ENCODE data around the gene VRK2.
"Not testable (repeated sequence)": the region's sequence is repeated elsewhere in the genome, so short reads cannot be mapped to it uniquely, and the experiment has no call there.

VRK2 gene

DNA sequence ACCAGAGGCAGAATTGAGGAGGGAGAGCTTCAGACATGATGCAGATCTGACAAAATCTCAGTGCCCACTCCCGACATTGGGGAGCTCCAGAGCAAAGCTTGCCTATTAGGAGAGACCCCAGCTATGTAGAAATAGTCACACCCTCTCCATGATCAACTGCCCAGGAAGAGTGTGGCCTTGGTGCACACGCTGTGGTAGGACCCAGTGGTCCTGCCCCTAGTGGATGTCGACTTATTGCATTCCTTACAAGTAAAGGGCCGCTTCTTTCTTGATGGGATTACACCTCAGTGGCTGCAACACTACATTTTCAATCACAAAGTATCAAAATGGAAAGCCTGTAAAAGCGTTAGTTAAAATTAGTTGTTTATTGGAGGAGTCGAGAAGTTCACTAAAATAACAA, 64.2 kb downstream of the VRK2 start:
- DNase-seq, result no peak

GRCh38 chr2:58113563-58113962, 67.0 kb downstream of the VRK2 start:
- not testable (repeated sequence) for DNase-seq

GRCh38 chr2:58120626-58121229, 74.1 kb downstream of the VRK2 start:
- DNase-seq, result no peak

DNA sequence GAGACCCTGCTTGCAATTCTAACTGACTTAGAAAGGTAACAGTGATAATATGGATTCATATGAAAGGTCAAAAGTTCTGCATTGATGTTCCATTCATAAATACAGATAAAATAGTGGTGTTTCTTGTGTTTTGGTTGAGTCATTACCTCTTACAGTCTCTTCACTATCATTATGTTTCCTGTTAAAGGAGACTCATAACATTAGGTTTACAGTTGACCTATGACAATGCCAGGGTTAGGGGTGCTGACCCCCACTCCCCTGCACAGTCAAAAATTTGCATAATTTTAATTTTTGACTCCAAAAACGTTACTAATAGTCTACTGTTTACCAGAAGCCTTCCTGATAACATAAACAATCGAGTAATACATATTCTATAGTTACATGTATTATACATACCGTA, 75.4 kb downstream of the VRK2 start:
- no peak for DNase-seq

GRCh38 chr2:58122540-58122939, 75.9 kb downstream of the VRK2 start:
- no peak for DNase-seq

DNA sequence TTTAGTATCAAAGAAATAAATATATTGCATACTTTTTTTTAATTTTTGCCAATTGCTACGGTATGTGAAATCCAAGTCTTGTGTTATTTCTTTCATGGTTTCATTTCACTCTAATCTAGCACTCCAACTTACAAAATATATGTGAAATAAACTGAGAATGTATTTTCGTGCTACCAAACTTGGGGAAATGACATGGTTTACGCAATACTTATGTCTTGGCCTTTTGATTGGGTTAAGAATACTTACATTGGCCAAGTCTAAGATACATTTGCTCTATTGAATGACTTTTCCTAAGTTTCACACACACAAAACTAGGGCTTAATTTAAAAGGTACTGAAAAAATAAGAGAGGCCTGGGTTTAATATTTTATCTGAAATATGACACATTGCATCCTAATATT, 80.5 kb downstream of the VRK2 start:
- no peak for DNase-seq

DNA sequence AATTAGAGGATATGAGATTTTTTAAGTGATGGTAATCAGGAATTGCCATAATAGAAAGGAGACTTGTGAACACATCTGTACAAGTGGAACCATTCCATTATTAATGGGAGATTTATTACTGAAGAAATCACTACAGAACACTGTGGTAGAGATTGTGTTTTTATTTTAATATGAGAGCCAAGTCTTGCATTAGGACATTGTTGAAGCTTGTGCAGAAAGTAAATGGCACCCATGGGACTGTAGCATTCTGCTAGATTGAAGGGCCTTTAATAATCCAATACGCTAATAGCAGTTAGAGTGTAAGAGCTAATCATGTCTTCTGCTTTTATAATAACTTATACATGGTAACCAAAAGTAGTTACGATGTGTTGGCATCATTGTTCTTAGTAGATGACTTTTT, 83.6 kb downstream of the VRK2 start:
- DNase-seq, result no peak

DNA sequence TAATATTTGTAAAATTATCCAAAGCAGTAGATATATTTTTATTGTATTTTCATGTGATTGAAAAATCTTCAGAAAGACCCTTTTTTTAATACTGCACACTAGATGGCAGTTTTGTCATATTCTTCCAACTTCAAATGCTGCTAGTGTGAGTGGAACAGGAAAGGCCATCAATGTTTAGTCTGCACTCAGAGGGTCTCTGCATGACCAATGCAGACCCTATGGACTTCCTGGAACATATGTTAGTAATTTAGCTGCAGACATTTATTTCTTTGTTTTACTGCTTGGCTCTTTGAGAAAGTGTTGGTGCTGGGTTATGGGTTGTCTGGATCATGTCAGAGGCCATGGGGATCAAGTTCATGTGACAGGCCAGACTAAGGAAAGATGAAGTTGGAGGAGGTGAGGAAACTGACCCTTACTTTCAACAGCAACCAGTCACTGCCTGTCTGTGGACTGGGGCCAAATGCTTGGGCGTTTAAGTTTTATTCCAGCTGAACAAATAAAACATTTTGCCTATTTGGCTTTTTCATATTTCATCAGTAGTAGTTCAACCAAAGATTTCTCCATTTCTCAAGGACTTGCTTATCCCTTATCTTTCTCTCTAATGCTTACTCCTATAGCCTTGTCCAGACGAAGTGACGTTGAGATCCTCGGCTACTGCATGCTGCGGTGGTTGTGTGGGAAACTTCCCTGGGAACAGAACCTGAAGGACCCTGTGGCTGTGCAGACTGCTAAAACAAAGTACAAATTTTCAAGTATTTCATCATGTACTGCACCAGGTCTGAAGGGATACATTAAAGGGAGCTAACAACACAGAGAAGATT, 84.8 kb downstream of the VRK2 start:
- DNase-seq, result peak; percentile 60

DNA sequence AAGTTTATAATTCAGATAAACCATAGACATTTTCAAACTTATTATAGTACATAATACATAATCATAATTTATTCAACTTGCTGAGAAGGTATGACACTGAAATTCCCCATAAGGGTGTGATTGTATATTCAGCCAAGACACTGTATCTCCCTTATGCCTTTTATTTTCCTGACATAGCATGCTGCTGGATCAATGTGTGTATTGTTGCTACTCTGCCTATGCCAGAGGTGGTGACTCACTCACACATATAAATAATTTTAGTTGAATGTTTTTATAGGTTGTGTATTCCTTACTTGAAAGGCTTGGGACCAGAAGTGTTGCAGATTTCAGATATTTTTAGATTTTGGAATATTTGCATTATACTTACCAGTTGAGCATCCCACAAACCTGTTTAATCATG, 86.8 kb downstream of the VRK2 start:
- no peak for DNase-seq

GRCh38 chr2:58135861-58136260, 89.3 kb downstream of the VRK2 start:
- DNase-seq, result no peak

GRCh38 chr2:58137221-58137620, 90.6 kb downstream of the VRK2 start:
- peak; percentile 75 for DNase-seq

GRCh38 chr2:58137856-58138255, 91.2 kb downstream of the VRK2 start:
- no peak for DNase-seq

DNA sequence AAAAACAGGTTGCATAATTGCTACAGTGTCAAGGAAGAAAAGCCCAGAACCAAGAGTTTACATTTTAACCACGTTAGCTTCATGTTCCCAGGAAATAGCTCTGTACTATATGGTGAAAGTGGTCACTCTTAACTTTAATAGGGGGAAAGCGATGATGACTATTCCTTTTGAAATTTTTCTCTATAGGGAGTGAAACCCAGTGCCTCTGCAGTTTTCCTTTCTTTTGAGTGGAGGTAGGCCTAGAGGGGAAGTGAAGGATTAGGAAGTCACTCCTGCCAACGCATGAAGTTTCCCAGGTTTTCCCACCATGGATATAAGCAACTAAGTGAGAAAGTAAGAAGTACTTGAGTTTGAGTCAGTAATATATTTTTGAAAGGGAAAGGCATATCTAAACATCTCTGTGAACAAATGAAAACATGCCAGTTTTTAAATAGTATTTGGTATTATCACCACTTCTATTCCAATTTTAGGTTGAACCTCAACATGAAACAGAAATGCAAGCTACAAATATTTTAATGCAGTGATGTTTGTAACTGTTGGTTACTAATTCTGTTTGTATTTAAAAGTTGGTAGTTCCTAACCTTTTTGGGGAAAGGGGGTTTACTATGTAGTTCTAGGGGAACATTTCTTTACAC, 91.9 kb downstream of the VRK2 start:
- DNase-seq, result peak; percentile 47

- DNase-seq, result peak; percentile 97
These were observed 94.0 kb downstream of the VRK2 start for GRCh38 chr2:58140508-58141072.

DNA sequence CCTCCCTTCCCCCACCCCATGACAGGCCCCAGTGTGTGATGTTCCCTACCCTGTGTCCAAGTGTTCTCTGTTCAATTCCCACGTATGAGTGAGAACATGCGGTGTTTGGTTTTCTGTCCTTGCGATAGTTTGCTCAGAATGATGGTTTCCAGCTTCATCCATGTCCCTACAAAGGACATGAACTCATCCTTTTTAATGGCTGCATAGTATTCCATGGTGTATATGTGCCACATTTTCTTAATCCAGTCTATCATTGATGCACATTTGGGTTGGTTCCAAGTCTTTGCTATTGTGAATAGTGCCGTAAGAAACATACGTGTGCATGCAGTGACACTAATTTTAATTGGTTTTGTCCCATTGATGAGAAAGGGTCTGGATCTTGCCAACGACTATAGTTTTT, 99.2 kb downstream of the VRK2 start:
- DNase-seq, result not testable (repeated sequence)

DNA sequence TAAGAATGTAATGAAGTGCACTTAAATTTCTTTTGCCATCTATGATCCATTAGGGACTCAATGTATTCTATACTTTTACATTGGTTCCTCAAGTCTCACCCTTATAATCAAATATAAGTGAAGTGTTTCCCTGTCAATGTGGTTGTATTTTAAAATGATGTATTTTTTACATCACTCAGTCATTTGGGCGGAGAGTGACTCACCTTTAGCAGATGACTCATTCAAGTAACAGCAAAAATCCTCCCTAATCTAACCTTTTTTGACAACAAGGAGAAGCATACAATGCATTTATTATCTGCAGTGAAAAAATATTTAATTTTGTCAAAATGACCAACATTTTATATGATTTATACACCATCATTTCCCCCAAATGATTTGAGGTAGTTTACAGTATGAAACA, 100.1 kb downstream of the VRK2 start:
- DNase-seq, result peak; percentile 54

DNA sequence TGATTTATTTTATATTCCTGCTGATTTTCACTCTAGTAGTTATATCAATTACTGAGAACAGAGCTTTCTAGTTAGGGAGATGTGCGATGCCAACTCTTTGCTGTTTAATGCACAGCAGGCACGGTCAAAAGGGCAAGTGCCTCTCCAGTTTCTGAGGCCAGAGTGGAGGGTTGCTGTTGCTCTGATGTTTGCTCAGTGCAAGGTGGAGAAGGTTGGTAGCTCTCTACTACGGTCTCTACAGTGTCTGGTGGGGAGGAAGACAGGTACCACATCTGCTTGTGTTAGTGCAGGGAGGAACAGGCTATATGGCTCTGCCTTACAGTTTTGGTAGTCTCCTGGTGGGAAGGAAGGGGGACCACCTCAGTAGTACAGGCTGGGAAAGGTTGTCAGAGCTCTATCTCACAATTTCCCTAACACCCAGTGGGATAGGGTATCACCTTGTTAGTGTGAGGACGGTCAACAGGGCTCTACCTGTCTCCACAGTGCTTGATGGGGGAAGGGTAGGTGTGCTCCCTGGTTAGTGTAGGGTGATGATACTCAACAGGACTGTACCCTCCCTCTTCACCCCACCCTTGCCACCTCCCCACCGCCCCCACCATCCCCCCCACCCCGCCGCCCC, 108.7 kb downstream of the VRK2 start:
- no peak for DNase-seq

DNA sequence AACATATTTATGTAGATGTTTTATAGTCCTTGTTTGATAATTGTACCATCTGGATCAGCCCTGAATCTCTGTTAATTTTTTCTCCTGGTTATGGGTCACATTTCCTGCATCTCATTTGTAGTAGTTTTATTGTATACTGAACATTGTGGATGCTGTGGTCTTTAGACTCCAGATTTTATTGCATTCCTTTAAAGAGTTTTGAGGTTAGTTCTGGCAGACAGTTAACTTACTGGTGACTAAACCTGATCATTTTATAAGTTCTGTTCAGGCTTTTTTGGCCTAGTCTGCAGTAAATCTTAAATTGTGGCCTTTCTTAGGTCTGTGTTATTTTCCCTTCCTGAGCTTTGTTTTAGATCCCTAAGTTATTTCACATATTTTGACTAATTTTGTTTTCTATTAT, 110.2 kb downstream of the VRK2 start:
- peak; percentile 89 for DNase-seq

- DNase-seq, result no peak
These were observed 111.1 kb downstream of the VRK2 start for GRCh38 chr2:58157754-58158153.

DNA sequence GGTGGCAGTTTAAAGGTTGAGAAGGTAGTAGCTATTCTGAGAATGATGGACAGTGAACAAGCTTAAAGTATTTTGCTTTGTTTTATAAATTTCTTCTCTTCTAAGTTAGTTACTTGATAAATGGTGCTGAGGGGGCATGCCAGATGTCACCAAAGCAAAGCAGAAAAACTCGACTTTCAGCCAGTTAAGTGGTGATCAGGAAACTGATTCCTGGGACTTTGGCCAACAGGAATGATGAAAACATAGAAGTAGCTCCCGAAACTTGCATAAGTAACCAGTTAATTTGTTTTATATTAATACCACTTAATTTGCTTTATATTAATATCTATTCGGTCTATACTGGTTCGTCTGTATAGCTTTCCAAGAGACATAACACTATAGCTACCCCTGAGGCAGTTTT, 111.9 kb downstream of the VRK2 start:
- peak; percentile 25 for DNase-seq

DNA sequence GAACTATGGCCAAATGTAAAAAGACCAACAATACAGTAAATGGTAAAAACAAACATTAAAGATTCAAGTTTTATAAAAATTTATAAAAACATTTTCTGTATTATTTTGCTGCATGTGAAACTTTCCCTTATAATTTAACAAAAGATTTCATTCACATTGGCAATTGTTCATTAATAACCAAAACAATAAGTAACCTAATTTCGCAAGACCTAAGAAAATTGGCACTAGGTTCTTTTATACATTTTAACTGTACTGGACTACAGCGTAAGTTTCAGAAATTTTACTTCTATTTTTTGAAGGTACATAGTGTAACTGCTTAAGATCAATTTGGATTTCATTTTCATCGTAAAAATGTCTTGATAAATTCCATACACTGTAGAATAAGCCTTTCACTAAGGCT, 117.3 kb downstream of the VRK2 start:
- no peak for DNase-seq

DNA sequence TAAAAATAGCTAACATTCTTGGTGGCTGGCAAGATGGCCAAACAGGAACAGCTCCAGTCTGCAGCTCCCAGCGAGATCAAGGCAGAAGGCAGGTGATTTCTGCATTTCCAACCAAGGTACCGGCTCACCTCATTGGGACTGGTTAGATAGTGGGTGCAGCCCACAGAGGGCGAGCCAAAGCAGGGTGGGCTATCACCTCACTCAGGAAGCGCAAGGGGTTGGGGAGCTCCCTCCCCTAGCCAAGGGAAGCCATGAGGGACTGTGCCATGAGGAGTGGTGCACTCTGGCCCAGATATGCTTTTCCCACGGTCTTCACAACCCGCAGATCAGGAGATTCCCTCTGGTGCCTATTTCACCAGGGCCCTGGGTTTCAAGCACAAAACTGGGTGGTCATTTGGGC, 121.5 kb downstream of the VRK2 start:
- DNase-seq, result not testable (repeated sequence)

DNA sequence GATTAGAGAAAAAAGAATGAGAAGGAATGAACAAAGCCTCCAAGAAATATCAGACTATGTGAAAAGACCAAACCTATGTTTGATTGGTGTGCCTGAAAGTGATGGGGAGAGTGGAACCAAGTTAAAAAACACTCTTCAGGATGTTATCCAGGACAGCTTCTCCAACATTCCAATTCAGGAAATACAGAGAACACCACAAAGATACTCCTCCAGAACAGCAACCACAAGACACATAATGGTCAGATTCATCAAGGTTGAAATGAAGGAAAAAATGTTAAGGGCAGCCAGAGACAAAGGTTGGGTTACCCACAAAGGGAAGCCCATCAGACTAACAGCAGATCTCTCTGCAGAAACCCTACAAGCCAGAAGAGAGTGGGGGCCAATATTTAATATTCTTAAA, 123.2 kb downstream of the VRK2 start:
- DNase-seq, result peak; percentile 19
